GM08714 (cell line): ENCODE results near the gene COCH.

Experiments used
- H3K4me3 ChIP-seq: fragments of 200-500 bp; sonication (Bioruptor generic); 2 replicates; pipeline ENCODE4 v1.5.1; 2014; ENCODE audit warnings: mild to moderate bottlenecking, low read length, inconsistent platforms
- ZNF274 ChIP-seq: IDR thresholded peaks from 2 replicates; pipeline ENCODE4 v1.6.1; 2012; ENCODE audit warnings: mild to moderate bottlenecking, low read depth, low read length

Gene COCH

DNA sequence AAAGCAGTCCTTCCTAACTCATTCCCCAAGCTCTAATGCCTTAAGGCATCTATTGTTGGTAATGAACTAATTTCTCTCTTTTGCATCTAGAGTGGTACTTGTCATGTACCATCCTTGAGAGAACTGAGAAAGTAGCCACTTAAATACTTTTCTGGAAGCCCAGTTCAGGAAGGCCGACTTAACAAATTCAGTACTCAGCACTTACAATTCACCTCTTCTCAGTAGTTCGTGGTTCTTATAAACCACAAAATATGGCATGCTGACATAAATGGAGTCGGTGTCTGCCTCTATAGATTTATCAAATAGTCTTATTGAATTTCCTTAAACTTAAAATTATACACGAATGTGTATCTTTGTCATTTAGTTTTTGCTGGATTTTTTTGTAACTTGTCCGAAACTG is 9.4 kb upstream of the COCH start:
- no peak for TF ChIP-seq ZNF274

DNA sequence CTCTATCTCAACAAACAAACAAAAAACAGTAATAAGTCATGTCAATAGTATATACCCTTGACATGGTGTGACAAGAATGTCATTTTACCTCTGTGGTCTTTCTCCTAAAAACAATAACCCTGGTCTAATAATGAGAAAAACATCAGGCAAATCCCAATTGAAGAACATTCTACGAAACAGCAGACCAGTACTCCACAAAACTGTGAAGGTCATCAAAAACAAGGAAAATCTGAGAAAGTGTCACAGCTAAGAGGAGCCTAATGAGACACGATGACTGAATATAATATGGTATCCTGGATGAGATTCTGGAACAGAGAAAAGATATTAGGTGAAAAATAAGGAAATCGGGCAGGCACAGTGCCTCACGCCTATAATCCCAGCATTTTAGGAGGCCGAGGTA is 5.6 kb upstream of the COCH start:
- TF ChIP-seq ZNF274: no peak

More for the DNA sequence above, 9.4 kb upstream of the COCH start:
- H3K4me3 ChIP-seq: no peak overlapping the region

DNA sequence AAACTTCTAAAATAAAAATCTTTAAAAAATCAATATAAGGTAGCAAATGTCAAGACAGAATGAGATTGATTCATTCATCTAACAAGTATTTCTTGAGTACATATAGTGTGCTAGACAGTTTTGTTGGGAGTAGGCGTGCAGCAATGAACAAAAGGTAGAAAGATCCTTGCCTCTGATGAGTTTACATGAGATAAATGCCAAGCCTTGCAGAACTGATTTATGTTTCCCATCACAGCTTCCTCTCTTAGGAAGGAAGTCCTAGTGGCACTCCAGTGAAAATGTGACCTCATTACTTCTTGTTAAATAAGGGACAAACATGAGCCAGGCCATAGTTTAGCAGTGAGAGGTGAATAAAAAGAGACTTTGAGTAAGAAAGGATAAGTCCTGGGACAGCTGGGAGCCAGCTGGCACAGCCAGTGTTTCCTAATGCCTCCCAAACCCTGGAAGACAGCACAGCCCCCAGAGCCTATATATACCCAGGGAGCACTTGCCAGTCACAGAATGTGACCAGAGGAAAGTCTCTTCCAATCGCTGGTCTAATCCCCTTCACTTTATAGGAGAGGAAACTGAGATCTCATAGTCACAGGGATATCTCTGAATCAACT is 4.7 kb upstream of the COCH start:
- H3K4me3 ChIP-seq: no peak overlapping the region
- no peak for TF ChIP-seq ZNF274

More for the DNA sequence above, 5.6 kb upstream of the COCH start:
- no peak overlapping the region for H3K4me3 ChIP-seq

DNA sequence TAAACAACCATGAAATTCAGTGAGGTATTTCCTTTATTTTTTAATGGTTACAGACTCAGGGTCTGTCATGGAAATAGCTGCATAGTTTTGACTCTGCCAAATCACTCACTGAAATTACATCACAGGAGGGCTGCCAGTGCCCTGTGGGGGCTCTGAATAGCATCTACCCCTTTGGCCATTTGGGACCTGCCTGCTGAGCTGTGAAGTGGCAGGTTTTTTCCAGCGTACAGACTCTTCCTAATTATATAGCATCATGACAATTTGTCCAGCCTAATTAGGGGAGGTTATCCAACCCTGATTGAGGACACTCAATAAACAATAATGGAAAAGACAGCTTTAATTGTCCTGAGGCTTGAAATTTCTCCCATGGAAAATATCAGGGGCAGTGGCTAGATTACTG is 1.8 kb upstream of the COCH start:
- TF ChIP-seq ZNF274: no peak
- H3K4me3 ChIP-seq: no peak overlapping the region

DNA sequence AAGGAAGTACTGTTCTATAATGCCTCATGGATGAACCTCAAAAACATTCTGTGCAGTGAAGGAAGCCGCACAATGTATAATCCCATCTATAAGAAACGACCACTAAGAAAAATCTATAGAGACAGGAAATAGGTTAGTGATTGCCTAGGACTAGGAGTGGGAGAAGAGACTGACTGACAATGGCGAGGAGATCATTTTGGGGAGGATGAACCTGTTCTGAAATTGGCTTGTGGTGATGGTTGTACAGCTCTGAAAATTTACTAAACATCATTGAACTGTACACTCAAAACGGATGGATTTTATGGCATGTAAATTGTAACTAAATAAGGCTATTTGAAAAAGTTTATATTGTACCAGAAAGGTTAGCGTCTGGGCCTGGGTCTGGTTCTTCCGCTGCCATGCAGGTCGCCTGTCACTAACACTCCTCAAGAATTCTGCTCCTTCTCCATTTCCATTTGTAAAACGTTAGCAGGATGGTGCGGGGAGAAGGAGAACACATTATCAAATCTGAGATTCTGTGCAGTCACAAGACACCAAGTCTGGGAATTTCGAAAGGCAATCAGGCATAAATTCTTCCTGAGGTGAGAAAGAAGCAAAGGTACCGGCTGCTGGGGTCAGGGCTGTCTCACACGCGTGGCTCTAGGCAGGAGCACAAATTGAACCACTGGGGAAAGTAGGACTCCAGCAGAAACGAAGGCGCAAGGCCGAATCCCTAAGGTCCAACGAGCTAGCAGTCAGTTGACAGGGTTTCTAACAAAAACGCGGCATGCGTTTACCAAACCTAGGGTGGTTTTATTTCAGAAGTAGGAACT is 845 bp upstream of the COCH start:
- TF ChIP-seq ZNF274: no peak
- H3K4me3 ChIP-seq: peak overlapping the region; percentile 80; the same call in 1 of the 2 replicates

DNA sequence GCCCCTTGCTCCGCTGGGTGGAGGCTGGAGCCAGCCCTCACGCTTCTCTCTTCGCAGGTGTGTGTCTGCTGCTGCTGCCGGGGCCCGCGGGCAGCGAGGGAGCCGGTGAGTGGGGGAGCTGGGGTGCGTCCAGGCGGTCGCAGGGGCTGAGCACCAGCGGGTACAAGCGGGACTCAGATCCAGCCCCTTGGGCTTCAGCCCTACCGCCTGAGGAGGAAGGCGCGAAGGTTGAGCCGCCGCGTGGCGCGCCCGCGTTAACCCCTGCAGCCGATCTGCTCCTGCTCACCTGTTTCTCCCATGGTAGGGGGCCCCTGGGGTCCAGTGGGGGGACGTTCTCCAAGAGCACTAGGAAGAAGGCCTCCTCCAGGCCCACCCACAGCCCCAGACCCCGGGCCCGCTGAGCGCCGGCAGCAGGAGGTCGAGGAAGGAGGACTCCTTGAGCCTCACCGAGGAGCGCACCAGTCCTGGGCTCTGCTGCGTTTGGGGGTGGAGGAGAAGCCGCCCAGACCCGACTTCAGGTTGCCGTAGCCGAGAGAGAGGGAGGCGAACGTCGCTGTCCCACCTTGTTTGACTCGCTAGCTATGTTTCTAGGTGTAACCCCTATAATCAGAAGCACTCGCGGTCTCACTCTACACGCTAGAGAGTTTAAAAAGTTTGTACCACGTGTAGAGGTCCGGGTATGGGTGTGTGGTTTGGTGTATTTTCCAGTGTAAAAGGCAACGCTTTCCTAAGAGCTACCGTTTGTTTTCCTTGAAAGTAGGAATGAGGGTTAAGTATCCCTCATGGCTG is 834 bp downstream of the COCH start:
- no peak for TF ChIP-seq ZNF274
- H3K4me3 ChIP-seq: peak overlapping the region; percentile 80; the same call in 1 of the 2 replicates

DNA sequence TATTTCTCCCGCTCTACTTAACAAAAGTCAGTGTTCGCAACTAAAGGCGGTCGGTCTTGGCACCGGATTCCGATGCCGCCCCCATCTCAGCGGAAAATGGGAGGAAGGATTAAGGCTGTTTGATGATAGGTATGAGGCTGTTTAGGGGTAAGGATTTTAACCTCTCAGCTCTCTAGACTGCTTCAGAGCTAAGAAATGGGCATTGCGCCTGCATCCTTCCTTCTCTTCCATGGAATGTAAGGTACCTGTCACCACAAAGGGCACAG is 1.4 kb downstream of the COCH start:
- no peak for TF ChIP-seq ZNF274
- H3K4me3 ChIP-seq: peak overlapping the region; percentile 80; the same call in 1 of the 2 replicates

DNA sequence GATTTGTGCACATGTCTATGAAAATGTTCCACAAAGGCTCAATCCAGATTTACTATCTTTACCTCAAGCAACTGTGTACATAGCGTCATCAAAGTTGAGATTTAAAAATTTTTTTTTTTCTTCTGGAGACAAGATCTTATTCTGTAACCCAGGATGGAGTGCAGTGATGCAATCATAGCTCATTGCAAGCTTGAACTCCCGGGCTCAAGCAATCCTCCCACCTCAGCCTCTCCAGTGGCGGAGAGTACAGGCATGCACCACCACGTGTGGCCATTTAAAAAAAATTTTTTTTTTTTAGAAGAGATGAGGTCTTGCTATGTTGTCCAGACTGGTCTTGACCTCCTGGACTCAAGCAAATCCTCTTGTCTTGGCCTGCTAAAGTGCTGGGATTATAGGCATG is 2.3 kb downstream of the COCH start:
- TF ChIP-seq ZNF274: no peak
- H3K4me3 ChIP-seq: no peak overlapping the region

DNA sequence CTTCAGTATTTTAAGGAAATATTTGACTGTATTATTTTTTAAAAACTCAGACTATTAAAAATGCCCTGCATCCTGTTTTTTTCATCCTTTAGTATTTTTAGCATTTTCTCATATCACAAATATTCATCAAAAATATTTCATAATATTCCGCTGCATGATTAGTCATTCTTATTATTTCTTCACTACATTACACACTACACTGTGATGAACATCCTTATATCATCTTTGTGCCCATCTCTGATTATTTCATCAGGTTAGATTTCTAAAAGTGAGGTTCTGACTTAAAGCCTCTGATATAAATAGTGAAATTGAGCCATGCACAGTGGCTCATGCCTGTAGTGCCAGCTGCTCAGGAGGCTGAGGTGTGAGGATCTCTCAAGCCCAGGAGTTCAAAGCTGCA is 8.1 kb downstream of the COCH start:
- no peak for TF ChIP-seq ZNF274
- no peak overlapping the region for H3K4me3 ChIP-seq

DNA sequence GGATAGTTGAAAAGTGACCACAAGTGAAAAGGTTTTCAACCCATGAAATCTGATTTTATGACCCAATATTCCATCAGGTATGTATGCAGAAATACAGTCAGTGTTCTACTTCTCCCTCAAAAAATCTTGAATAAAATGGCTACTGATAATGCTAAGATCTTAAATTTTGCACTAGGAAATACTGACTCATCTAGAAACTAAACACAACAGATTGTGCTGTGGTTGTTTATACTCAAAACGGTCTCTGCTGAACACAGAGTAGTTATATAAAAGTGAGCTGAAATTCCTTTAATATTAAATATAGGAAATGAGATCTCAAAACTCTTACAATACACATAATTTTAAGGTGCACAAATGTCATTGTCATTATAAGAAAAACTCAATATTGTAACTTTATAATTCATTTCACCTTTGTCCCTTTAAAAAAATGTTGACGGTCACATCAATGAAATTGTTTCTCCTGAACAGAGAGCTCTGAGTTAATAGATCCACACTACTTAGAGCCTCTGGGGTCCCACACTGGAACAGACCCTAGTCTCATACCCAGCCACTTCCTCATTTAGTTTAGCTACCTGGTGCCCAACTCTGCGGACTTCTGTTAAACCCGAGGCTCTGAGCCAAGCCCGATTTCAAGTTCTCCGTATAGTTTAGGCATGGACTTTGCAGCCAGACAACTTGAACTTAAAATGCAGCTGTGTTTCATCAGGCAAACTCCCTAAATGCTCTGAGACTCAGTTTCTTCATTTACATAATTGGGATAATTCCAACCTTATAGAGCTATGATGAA is 9.3 kb downstream of the COCH start:
- H3K4me3 ChIP-seq: no peak overlapping the region

DNA sequence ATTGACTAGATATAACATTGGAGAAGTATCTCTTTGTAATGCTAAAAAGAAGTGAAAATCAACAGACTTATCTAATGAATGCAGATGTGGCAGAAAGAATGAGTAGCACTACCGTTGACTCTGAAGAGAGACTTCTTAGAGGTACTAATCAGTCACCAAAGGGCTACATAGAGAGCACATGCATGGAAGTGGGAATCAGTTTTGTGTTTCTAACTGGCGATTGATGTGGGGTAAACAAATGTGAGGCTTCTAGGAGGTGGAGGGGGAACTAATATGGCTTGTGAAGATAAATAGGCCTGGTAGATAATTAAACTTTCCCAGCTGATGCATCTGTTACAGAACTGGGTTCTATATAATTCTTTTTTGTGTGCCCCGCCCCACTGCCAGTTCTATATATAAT is 10.5 kb downstream of the COCH start:
- TF ChIP-seq ZNF274: no peak
- H3K4me3 ChIP-seq: no peak overlapping the region

More for the DNA sequence above, 9.3 kb downstream of the COCH start:
- TF ChIP-seq ZNF274: no peak

DNA sequence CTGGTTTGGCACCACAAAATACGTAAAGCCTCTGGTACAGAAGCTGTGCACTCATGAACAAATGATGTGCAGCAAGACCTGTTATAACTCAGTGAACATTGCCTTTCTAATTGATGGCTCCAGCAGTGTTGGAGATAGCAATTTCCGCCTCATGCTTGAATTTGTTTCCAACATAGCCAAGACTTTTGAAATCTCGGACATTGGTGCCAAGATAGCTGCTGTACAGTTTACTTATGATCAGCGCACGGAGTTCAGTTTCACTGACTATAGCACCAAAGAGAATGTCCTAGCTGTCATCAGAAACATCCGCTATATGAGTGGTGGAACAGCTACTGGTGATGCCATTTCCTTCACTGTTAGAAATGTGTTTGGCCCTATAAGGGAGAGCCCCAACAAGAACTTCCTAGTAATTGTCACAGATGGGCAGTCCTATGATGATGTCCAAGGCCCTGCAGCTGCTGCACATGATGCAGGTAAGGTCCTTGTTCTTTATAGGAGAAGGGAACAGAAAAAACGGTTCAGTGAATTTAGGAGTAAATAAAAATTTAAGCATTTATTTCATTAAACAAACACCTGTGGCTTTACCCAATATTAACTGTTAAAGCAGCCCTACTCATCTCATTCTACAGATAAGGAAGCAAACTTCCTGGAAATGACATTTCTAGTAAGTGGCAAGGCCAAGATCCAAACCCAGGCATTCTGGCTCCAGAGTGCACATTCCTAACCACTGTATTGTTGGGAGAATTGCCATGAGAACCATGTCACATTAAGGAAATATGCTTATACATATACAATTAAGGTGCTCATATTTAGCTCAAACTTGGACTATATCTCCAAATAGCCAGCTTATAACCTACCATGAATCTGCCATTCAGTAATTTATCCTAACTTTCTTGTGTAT is 11.7 kb downstream of the COCH start:
- TF ChIP-seq ZNF274: no peak
- no peak overlapping the region for H3K4me3 ChIP-seq
